Measurements from ENCODE around the gene ZKSCAN5.

GRCh38 chr7:99554939-99555338 lies 50.5 kb downstream of the ZKSCAN5 start:
- TF ChIP-seq CTCF (IDR thresholded peaks at IDR 0.05; ENCODE audit: low read depth, low read length, poor library complexity, severe bottlenecking) (no peak), EZH2phosphoT487 (IDR thresholded peaks at IDR 0.05; ENCODE audit: borderline replicate concordance, low read length) (no peak)

Data from DOHH2 (cell line).